HG03469 (cell line): ENCODE measurements around the gene ABO.
"Not testable (repeated sequence)": the region's sequence is repeated elsewhere in the genome, so short reads cannot be mapped to it uniquely, and the experiment has no call there.

ENCODE experiments used
- ATAC-seq: cut with Tn5 transposase; IDR thresholded peaks from one replicate; pipeline ENCODE4 v1.9.1; 2021; ENCODE audit warnings: mild to moderate bottlenecking, moderate library complexity, moderate number of reproducible peaks; ENCODE audit not compliant: unreplicated experiment

The ABO gene

DNA sequence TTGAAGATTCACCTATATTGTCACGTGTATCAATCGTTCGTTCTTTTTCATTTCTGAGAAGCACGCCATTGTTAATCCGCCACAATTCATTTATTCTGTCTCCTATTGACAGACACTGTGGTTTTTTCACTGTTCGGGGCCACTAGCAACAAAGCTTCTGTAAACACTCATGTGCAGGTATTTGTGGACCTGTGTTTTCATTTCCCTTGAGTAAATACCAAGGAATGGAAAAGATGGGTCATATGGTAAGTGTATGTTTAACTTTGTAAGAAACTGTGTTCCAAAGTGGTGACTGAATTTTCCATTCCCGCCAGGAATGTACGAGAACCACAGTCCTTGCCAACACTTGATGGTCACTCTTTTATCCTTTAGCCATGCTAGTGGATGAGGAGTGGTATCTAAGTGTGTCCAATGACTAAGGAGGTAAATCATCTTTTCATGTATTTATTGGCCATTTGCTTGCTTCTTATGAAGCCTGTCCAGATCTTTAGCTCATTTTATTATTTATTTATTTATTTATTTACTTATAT lies 10.7 kb downstream of the ABO start:
- ATAC-seq = no peak

GRCh38 chr9:133263557-133263956 lies 11.4 kb downstream of the ABO start:
- no peak for ATAC-seq

GRCh38 chr9:133262226-133262625 lies 12.8 kb downstream of the ABO start:
- no peak for ATAC-seq

GRCh38 chr9:133261753-133262120 lies 13.3 kb downstream of the ABO start:
- ATAC-seq = no peak

DNA sequence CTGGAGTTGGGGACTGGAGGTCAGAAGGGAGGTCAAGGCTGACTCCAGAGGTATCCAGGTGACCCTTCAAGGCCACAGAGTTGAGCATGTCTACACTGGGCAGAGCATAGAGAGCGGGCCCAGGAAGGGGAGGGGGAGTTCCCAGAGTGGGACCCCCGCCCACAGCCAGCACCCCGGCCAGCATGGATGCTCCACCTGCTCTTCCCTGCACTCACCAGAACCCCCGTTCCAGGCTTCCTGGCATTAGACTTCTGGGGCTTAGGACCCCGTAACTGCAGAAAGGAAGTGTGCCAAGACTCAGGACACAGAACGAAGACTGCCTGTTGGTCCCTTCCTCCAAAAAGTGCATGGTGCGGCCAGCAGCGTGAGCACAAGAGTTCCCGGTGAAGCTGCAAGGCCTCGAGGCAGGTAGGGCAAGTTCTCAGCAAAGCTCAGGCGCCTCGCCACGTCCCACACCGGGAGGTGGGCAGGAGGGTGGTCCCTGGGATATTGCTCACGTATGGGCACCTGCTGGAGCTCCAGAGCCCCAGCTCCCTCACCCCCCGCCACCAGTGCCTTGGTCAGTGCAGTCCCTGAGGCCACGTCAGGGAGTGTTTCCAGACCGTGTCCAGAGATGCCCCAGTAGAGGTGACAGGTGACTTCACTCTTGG lies 13.8 kb downstream of the ABO start:
- no peak for ATAC-seq

- ATAC-seq = no peak
Measured at GRCh38 chr9:133260334-133261102, 14.5 kb downstream of the ABO start.

DNA sequence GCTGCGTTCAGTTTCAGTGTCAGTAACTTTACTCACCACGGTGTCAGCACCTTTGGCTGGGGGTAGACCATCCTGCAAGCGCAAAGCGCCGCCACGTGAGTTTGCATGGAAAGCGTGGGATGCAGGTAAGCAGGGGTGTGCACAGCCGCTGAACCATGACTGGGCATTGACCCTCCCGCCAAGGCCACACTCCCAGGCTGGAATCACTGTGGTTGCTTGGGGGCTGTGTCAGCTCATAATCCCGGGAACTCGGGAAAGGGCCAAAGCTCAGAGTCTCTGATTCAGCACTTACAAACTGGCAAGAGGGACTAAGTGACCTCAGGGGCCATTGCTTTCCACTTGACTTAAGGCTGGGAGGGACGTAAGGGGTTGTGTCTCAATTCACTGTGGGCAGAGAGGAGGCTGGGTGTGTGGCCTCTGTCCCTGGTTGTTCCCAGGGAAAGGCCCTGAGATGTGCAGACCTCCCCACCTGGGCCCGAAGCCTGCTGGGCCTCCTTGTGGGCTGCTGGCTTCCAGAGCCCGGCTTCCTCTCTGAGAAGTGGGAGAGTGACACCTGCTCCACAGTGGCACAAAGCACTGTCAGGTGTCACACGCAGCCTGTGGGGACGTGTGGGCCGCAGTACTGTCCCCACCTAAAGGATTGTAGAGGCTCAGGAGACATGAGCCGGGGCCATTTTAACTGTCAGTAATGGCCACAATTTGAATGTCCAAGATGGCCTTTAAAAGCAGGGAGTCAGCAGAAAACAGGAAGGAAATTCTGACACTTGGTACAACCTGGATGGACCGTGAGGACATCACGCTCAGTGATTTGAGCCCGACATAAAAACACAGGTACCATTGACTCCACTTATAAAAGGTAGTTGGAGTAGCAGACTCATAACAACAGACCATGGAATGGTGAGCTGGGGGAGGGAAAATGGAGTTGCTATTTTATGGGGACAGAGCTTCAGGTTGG lies 16.7 kb downstream of the ABO start:
- ATAC-seq = no peak

GRCh38 chr9:133257465-133257956 lies 17.5 kb downstream of the ABO start:
- ATAC-seq = no peak

DNA sequence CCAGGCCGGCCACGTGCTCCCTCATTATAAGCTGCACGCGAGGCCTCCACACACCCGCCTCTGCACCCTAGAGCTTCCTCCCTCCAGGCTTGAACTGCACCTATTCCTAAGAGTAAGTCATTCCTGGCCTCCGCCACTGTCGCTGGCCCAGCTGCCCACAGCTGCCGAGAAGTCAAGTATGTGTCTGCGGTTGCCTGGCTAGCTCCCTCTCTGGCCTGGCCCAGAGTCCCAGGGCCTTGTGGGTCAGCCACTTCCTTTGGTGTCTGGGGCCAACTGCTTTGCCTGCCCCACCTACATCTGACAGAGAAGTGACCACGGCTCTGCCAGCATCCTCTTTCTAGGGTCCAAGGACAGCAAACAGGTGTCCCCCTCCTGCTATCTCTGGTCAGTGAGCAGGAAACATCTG lies 18.3 kb downstream of the ABO start:
- no peak for ATAC-seq

DNA sequence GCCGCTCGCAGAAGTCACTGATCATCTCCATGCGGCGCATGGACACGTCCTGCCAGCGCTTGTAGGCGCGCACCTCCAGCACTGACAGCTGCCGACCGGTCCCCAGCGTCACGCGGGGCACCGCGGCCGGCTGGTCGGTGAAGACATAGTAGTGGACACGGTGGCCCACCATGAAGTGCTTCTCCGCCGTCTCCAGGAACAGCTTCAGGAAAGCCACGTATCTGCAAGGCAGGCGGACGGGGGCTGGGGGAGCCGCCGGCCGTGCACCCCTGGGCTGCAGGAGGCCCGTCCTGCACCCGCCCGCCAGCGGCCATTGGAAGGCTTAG lies 18.9 kb downstream of the ABO start:
- no peak for ATAC-seq

DNA sequence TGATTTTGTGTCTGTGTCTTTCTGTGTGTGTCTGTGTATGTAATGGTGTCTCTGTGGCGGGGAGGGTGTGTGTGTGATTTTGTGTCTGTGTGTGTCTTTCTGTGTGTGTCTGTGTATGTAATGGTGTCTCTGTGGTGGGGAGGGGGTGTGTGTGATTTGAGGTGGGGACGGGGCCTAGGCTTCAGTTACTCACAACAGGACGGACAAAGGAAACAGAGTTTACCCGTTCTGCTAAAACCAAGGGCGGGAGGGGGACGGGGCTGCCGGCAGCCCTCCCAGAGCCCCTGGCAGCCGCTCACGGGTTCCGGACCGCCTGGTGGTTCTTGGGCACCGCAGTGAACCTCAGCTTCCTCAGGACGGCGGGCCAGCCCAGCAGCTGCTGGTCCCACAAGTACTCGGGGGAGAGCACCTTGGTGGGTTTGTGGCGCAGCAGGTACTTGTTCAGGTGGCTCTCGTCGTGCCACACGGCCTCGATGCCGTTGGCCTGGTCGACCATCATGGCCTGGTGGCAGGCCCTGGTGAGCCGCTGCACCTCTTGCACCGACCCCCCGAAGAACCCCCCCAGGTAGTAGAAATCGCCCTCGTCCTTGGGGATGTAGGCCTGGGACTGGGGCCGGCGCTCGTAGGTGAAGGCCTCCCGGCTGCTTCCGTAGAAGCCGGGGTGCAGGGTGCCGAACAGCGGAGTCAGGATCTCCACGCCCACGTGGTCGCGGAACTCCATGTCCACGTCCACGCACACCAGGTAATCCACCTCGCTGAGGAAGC lies 19.4 kb downstream of the ABO start:
- no peak for ATAC-seq

- ATAC-seq = no peak
Measured at GRCh38 chr9:133254471-133254870, 20.5 kb downstream of the ABO start.

DNA sequence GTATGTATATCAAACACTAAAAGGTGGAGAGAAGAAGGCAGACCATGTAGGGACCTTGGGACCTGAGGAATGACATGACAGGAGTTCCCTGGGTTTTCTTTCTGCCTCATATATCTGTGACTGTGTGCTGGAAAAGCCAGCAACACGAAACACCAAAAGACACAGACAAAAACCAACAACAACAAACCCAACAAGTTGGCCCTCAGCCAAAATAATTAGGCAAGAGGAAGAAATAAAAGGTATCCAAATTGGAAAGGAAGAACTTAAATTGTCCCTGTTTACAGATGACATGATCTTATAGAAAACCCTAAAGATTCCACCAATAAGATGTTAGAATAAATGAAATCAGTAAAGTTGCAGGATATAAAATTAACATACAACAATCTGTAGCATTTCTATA lies 21.7 kb downstream of the ABO start:
- ATAC-seq = no peak

GRCh38 chr9:133252301-133253020 lies 22.5 kb downstream of the ABO start:
- no peak for ATAC-seq

- no peak for ATAC-seq
Measured at GRCh38 chr9:133251773-133252172, 23.2 kb downstream of the ABO start.

GRCh38 chr9:133251221-133251620 lies 23.8 kb downstream of the ABO start:
- not testable (repeated sequence) for ATAC-seq

GRCh38 chr9:133250741-133251170 lies 24.2 kb downstream of the ABO start:
- no peak for ATAC-seq

GRCh38 chr9:133249337-133249736 lies 25.7 kb downstream of the ABO start:
- no peak for ATAC-seq

DNA sequence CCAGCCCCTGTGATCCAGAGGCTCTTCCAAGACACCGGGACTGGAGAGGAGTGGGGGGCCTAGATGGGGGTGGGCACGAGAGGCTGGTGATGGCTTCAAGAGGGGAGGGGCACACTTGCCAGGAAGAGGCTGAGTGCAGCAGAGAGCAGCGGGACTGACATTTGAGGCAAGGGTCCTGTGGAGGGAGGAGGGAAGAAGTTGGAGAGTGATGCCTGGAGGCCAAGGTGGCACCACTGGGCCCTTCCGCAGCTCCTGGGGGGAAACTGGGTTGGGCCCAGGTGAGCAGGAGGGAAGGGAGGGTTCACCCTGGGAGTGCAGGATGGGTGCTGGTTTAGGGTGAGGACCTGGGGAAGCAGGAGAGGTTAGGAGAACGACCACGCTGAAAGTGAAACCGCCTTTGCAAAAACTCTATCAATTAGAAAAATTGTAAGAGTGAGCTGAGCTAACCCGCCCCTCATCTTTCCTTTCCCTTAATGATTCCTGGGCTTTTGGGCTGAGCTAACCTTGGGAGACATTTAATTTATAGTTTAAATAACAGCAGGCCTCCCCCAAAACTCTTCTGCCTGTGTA lies 26.2 kb downstream of the ABO start:
- ATAC-seq = no peak
